Measurements from ENCODE around the gene CPNE6.

DNA sequence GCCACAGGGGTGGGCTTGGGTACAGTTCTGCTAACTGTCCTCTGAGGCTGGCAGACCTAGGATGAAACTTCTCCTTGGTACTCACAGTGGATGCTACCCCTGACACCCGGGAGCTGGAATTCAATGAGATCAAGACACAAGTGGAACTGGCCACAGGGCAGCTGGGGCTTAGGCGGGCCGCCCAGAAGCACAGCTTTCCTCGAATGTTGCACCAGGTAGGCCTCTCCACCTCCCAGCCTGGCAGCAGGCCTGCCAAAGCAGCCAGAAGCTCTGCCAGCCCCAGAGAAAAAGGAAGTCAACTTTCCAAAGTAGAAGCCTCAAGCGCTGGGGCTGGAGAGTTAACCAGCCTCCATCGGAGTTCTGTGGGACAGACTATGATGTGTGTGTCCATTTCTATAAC is 45.8 kb downstream of the CPNE6 start:
- TF ChIP-seq GATA3 (IDR thresholded peaks at IDR 0.05; ENCODE audit: low read depth, low read length) (no peak), GATA2 (IDR thresholded peaks at IDR 0.05; ENCODE audit: low read depth, low read length) (no peak)

Measured in SH-SY5Y (cell line).